ENCODE data around the gene ARHGAP35.

DNA sequence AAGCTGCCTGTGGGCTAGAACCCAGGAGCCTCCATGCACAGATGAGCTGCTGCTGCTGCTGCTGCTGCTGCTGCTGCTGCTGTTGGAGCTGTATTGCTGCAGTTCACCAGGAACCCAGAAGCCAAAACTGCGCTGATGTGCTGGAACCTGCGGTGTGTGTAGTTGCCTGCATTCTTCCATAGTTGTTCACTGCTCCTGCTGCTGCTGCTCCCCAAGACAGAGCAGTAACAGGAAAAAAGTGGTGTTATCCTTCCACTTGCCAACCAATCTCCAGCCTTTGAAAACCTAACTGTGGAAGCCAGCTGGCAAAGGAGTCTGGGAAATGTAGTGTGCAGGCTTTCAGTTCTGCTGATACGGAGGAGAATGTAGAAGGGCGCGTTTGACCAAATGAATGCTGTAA is 37.9 kb downstream of the ARHGAP35 start:
- no peak for TF ChIP-seq POLR2A (IDR thresholded peaks at IDR 0.05)
- TF ChIP-seq, protein P1, sequence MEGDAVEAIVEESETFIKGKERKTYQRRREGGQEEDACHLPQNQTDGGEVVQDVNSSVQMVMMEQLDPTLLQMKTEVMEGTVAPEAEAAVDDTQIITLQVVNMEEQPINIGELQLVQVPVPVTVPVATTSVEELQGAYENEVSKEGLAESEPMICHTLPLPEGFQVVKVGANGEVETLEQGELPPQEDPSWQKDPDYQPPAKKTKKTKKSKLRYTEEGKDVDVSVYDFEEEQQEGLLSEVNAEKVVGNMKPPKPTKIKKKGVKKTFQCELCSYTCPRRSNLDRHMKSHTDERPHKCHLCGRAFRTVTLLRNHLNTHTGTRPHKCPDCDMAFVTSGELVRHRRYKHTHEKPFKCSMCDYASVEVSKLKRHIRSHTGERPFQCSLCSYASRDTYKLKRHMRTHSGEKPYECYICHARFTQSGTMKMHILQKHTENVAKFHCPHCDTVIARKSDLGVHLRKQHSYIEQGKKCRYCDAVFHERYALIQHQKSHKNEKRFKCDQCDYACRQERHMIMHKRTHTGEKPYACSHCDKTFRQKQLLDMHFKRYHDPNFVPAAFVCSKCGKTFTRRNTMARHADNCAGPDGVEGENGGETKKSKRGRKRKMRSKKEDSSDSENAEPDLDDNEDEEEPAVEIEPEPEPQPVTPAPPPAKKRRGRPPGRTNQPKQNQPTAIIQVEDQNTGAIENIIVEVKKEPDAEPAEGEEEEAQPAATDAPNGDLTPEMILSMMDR (IDR thresholded peaks at IDR 0.05) = no peak

All from right lobe of liver (tissue), 4 donors.